Thyroid gland (tissue), 4 donors: ENCODE measurements around the gene LRRC51. TPM values are rescaled to one million over a fixed set of nuclear protein-coding genes. Genes with fewer than 3 reads are reported as not detected.

Experiments used
- DNase-seq, 2 donors: peaks; one replicate each; pipeline ENCODE4 v3.0.0-alpha.2; 2019
- H3K27ac ChIP-seq, 3 donors: fragments of 200-600 bp; sonication (generic); 1 replicate in 2 of 3; 2 replicates in 1 of 3; pipeline ENCODE4 v1.5.1; 2016 to 2019; ENCODE audit warnings: mild to moderate bottlenecking in 1 of 3, moderate library complexity in 1 of 3
- H3K27me3 ChIP-seq: fragments of 200-600 bp; sonication (generic); one replicate; pipeline ENCODE4 v1.5.1; 2019
- H3K36me3 ChIP-seq, 2 donors: fragments of 200-600 bp; sonication (generic); one replicate each; pipeline ENCODE4 v1.5.1; 2016 to 2019
- H3K4me1 ChIP-seq, 2 donors: fragments of 200-600 bp; sonication (generic); one replicate each; pipeline ENCODE4 v1.5.1; 2017 to 2019
- H3K4me3 ChIP-seq, 3 donors: fragments of 200-600 bp; sonication (generic); replicated peaks in 1 of 3; 1 replicate in 2 of 3; 2 replicates in 1 of 3; pipeline ENCODE4 v1.5.1; 2016; ENCODE audit warnings: mild to moderate bottlenecking in 1 of 3
- H3K9me3 ChIP-seq: fragments of 200-600 bp; sonication (generic); one replicate; pipeline ENCODE4 v1.5.1; 2017
- POLR2A ChIP-seq, 2 donors: fragments of 450-650 bp; IDR thresholded peaks; one replicate each; pipeline ENCODE4 v1.6.1; 2017; ENCODE audit warnings: antibody characterized with exemption in 2 of 2, mild to moderate bottlenecking in 2 of 2, moderate library complexity in 1 of 2
- WGBS, 2 donors: methylation state at CpG; one replicate each; pipeline ENCODE4 v1.1.5; 2017; 5-methylcytosine and 5-hydroxymethylcytosine counted together
- intact Hi-C: fragments of 100-400 bp; cut with DNase I; formaldehyde crosslinking; loops from one replicate; pipeline ENCODE4 v1.15.1; 2023
- total RNA-seq, 4 donors: library from RNA; depleted of rRNA; stranded (reverse); fragments of >200 nt; gene quantifications; one replicate each; pipeline ENCODE4 v1.2.3, GENCODE V29; 2016
- TF ChIP-seq, protein P1 (sequence below), 6 experiments: fragments of 200-600 bp in 3 of 6; fragments of 450-650 bp in 3 of 6; sonication (generic) in 3 of 6; IDR thresholded peaks; one replicate each; pipeline ENCODE4 v1.5.1; 2016 to 2019; ENCODE audit warnings: antibody characterized with exemption in 6 of 6, mild to moderate bottlenecking in 2 of 6, inconsistent platforms in 1 of 6, moderate library complexity in 1 of 6

LRRC51 gene
- total RNA-seq, 4 donors from 2014 or later = 13.0 to 24.5 (median 14.1) TPM

DNA sequence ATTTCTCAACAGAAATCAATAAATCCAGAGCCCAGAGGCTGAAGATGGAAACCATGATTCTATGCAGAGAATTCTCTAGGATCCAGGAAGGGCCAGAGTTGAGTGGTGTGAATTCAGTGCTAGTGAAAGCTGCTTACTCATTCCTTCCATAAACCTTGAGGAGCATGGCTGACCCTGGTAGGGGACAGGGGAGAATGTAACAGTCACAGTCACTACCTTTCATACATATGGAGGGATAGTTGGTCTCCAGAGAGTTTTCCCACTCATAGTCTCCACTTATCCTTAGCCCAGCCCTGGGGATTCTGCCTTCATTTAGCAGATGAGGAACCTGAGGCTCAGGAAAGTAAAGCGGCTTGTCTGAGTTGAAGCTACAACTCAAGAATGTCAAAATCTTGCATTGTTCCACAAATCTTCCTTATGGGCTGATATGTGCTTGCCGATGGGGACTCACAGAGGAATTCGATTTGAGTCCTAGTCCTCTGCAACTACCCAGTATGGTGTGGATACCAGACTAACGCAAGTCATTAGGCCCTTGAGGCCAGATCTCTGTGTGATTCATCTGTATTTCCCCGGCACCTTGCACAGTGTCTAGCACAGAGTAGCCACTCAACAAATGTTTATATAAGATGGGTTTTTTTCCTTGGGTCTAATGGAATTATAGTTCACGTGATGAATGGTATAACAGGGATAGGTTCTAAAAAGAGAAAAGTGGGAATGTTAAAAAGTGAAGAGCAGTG, 35.5 kb downstream of the LRRC51 start:
- WGBS, 2 donors = 93 to 94% methylated on average over 6 of the region's 6 CpGs
- H3K27ac ChIP-seq = no peak overlapping the region
- H3K27me3 ChIP-seq = no peaks in the 10 kb centered on the region
- TF ChIP-seq, protein P1, sequence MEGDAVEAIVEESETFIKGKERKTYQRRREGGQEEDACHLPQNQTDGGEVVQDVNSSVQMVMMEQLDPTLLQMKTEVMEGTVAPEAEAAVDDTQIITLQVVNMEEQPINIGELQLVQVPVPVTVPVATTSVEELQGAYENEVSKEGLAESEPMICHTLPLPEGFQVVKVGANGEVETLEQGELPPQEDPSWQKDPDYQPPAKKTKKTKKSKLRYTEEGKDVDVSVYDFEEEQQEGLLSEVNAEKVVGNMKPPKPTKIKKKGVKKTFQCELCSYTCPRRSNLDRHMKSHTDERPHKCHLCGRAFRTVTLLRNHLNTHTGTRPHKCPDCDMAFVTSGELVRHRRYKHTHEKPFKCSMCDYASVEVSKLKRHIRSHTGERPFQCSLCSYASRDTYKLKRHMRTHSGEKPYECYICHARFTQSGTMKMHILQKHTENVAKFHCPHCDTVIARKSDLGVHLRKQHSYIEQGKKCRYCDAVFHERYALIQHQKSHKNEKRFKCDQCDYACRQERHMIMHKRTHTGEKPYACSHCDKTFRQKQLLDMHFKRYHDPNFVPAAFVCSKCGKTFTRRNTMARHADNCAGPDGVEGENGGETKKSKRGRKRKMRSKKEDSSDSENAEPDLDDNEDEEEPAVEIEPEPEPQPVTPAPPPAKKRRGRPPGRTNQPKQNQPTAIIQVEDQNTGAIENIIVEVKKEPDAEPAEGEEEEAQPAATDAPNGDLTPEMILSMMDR (IDR thresholded peaks at IDR 0.05) = no peak
- TF ChIP-seq POLR2A (IDR thresholded peaks at IDR 0.05) = no peak
- no peak for DNase-seq
- no peaks in the 10 kb centered on the region for H3K36me3 ChIP-seq
- H3K4me3 ChIP-seq = no peak overlapping the region
- intact Hi-C loops = no loop called here
- peaks cover 9 to 18% of the 10 kb centered on the region in 2 donors for H3K4me1 ChIP-seq
- no peaks in the 10 kb centered on the region for H3K9me3 ChIP-seq

DNA sequence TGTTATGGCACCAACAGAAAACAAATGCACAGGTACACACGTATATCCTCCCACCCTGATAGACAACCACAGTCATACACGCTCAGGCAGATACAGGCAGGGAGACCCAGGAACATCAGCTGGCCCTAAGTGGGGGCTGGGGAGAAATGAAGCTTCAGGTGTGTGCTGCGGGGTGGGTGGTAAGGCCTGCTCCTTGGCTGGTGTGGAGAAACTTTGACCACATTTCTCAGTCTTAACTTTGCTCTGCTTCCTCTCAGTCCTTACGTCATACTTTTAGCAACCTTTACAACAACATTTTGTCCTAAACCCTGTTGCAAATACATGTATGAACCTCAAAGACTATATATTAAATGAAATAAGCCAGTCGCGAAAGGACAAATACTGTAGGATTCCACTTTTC, 38.5 kb downstream of the LRRC51 start:
- Histone ChIP-seq H3K4me3 (no peak overlapping the region), H3K9me3 (no peaks in the 10 kb centered on the region), H3K36me3 (no peaks in the 10 kb centered on the region), H3K4me1 (peaks cover 10 to 18% of the 10 kb centered on the region in 2 donors), H3K27ac (peak overlapping the region in 1 of 3 donors; percentile 44), H3K27me3 (no peaks in the 10 kb centered on the region)
- intact Hi-C loops = no loop called here
- DNase-seq = no peak
- TF ChIP-seq, protein P1 (IDR thresholded peaks at IDR 0.05) = no peak
- TF ChIP-seq POLR2A (IDR thresholded peaks at IDR 0.05) = no peak
- 81 to 84% methylated on average over 6 of the region's 6 CpGs for WGBS, 2 donors

DNA sequence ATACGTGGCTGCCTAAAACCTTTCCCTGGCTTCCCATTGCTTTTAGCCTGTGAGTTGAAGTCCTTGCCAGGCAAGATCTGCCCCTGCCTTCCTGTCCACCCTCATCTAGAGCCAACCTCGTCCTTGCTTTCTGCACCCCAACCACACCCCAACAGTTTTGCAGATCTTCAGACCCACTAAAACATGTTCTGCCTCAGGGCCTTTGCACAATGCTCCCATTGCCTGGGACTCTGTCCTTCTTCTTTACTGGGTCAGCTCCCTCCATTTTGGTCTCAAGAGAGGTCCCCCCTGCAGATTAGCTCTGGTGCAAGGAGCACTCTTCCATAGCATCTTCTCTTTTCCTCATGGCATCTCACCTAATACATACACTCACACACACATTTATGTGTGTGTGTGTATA, 40.3 kb downstream of the LRRC51 start:
- Histone ChIP-seq H3K9me3 (no peaks in the 10 kb centered on the region), H3K4me1 (peaks cover 23 to 27% of the 10 kb centered on the region in 2 donors), H3K27ac (no peak overlapping the region), H3K27me3 (no peaks in the 10 kb centered on the region), H3K36me3 (no peaks in the 10 kb centered on the region), H3K4me3 (no peak overlapping the region)
- no peak for DNase-seq
- WGBS, 2 donors = 48 to 56% methylated on average over 2 of the region's 2 CpGs
- TF ChIP-seq POLR2A (IDR thresholded peaks at IDR 0.05) = no peak
- TF ChIP-seq, protein P1 (IDR thresholded peaks at IDR 0.05) = no peak
- intact Hi-C loops = no loop called here

DNA sequence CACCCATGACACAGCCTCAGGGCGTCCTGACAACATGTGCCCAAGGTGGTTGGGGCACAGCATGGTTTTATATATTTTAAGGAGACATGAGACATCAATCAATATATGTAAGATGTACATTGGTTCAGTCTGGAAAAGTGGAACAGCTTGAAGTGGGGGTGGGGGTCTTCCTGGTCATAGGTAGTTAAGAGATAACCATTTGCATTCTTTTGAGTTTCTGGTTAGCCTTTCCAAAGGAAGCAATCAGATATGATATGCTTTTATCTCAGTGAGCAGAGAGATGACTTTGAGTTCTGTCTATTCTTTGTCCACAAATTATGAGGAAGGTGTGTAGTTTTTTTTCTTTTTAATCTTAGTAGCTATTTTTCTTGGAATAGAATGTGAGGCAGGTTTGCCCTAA, 42.0 kb downstream of the LRRC51 start:
- Histone ChIP-seq H3K36me3 (no peaks in the 10 kb centered on the region), H3K4me3 (no peak overlapping the region)
- intact Hi-C loops = no loop called here

DNA sequence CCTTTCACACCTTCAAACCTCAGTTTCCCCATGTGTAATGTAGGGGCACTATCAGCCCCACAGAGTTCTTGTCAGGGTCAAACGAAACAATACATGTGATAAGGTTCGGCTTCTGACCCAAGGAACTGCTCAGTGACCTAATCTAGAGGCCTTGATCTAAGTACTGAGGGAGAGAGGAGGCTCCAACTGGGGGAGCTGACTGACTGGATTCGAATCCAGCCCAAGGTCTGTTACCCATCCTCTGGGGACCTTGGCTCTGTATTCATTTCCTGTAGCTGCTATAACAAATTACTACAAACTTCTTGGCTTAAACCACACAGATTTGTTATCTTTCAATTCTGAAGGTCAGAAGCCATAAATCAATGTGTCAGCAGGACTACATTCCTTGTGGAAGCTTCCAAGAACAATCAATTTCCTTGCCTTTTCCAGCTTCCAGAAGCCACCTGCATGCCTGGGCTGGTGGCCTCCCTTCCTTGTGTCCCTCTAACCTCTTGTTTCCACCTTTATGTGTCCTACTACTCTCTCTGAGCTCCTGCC, 42.5 kb downstream of the LRRC51 start:
- Histone ChIP-seq H3K4me3 (no peak overlapping the region), H3K9me3 (no peaks in the 10 kb centered on the region), H3K27ac (peak overlapping the region; percentile 62 to 90 (median 90)), H3K36me3 (no peaks in the 10 kb centered on the region), H3K4me1 (peaks cover 23 to 26% of the 10 kb centered on the region in 2 donors), H3K27me3 (no peaks in the 10 kb centered on the region)
- 77 to 83% methylated on average over 3 of the region's 3 CpGs for WGBS, 2 donors
- no peak for TF ChIP-seq POLR2A (IDR thresholded peaks at IDR 0.05)
- TF ChIP-seq, protein P1 (IDR thresholded peaks at IDR 0.05) = no peak
- intact Hi-C loops = no loop called here
- no peak for DNase-seq

More for the DNA sequence above, 42.0 kb downstream of the LRRC51 start:
- no peak for DNase-seq
- WGBS, 2 donors = 70 to 88% methylated on average over 1 of the region's 1 CpG
- Histone ChIP-seq H3K27me3 (no peaks in the 10 kb centered on the region), H3K4me1 (peaks cover 23 to 27% of the 10 kb centered on the region in 2 donors), H3K27ac (peak overlapping the region; percentile 62 to 90 (median 90)), H3K9me3 (no peaks in the 10 kb centered on the region)
- TF ChIP-seq POLR2A (IDR thresholded peaks at IDR 0.05) = no peak
